ENCODE results near the gene EOLA2.

DNA sequence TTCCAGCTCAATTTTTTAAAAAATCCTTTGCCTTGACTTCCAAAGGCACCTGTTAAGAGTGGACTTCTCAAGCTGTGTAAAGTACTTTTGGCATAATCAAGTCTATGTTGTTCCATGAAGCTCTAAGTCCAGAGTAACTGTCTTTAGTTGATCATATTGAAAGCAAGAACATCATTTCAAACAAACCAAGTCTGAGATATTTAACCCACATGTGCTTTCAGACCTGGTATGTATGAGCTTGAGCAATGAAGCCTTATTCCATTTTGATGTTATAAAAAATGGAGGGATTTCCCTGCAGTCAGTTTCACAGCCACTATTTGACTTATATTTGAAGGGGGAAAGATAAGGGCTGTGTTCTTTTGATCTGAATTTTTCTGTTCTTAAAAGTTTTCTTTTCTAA is 23.7 kb upstream of the EOLA2 start:
- TF ChIP-seq, protein P1, sequence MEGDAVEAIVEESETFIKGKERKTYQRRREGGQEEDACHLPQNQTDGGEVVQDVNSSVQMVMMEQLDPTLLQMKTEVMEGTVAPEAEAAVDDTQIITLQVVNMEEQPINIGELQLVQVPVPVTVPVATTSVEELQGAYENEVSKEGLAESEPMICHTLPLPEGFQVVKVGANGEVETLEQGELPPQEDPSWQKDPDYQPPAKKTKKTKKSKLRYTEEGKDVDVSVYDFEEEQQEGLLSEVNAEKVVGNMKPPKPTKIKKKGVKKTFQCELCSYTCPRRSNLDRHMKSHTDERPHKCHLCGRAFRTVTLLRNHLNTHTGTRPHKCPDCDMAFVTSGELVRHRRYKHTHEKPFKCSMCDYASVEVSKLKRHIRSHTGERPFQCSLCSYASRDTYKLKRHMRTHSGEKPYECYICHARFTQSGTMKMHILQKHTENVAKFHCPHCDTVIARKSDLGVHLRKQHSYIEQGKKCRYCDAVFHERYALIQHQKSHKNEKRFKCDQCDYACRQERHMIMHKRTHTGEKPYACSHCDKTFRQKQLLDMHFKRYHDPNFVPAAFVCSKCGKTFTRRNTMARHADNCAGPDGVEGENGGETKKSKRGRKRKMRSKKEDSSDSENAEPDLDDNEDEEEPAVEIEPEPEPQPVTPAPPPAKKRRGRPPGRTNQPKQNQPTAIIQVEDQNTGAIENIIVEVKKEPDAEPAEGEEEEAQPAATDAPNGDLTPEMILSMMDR (conservative IDR thresholded peaks at IDR 0.05; ENCODE audit: low read depth, low read length), result no peak
- TF ChIP-seq EZH2phosphoT487 (IDR thresholded peaks at IDR 0.05; ENCODE audit: borderline replicate concordance, low read length), result no peak
